NCI-H1417 (cell line): Measurements from ENCODE around the gene NTMT1.

Experiments used
- DNase-seq, 3 experiments: peaks; one replicate each; lab custom pipeline; 2025; lab: John Stamatoyannopoulos, UW

Gene NTMT1

GRCh38 chr9:129678844-129679243, 52.9 kb downstream of the NTMT1 start:
- DNase-seq = no peak

- DNase-seq = no peak
Measured at GRCh38 chr9:129679537-129679936, 53.6 kb downstream of the NTMT1 start.

GRCh38 chr9:129681924-129682323, 56.0 kb downstream of the NTMT1 start:
- DNase-seq = no peak

DNA sequence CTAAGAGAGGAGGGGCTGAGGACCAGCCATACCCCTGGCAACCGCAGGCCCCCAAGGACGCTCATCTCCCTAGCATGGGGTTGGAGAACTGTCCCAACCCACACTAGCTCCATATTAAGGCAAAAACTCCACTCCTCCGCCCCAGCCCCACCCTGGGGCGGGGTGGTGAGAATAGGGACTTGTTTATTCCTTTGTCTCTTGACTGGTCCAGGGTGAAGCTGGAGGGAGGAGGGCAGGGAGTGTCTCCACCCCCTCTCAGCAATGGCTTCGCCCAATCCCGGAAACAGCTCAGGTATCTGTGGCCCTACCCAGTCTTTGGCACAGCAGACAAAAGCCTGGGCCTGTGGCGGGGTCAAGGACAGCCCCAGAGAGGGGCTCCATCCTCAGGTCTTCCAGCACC, 56.4 kb downstream of the NTMT1 start:
- no peak for DNase-seq

GRCh38 chr9:129685220-129685932, 59.4 kb downstream of the NTMT1 start:
- DNase-seq = no peak
